SKM-1 (cell line): ENCODE measurements around the gene EXOC7.

Source experiments
- DNase-seq: peaks from one replicate; lab custom pipeline; 2025; ENCODE audit not compliant: unreplicated experiment; lab: John Stamatoyannopoulos, UW

EXOC7 gene, protein sequence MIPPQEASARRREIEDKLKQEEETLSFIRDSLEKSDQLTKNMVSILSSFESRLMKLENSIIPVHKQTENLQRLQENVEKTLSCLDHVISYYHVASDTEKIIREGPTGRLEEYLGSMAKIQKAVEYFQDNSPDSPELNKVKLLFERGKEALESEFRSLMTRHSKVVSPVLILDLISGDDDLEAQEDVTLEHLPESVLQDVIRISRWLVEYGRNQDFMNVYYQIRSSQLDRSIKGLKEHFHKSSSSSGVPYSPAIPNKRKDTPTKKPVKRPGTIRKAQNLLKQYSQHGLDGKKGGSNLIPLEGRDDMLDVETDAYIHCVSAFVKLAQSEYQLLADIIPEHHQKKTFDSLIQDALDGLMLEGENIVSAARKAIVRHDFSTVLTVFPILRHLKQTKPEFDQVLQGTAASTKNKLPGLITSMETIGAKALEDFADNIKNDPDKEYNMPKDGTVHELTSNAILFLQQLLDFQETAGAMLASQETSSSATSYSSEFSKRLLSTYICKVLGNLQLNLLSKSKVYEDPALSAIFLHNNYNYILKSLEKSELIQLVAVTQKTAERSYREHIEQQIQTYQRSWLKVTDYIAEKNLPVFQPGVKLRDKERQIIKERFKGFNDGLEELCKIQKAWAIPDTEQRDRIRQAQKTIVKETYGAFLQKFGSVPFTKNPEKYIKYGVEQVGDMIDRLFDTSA

DNA sequence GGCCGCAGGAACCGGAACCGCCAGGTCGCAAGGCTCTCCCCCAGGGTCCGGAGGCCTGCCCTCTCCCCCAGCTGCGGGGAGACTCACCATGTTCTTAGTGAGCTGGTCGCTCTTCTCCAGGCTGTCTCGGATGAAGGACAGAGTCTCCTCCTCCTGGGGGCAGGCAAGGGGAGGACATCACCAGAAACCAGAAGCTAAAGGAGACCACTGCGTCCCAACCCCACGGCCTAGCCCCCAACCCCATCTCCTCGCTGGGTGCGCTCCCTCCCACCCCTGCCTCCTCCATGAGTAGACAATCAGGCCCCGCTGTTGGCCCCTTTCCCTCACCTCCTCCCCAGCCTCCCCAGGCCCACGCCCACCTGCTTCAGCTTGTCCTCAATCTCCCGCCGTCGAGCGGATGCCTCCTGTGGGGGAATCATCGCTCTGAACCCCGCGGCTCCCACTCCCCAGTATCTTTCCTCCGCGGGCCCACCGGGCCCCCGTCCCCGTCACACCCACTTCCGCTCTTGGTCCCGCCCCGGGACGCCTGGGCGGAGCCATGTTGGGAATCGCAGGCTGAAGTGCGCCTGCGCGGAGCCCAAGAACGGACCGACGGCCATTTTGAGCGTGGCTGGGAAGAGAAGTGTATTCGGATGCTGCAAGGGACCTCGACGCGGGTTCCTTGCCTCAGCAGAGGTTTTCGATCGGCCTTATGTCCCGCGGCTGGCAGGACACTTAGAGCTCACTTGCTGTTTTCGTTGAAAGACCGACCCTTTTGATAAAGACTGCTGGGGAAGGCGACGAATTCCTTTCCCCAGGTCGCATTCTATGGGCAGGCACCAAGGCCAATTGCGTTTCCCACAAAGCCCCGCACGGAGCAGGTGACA is at the start of gene EXOC7:
TSS of gene EXOC7 (minus strand) at position 514 of the 866 bp plus-strand sequence. CDS start at position 419, 95 bp downstream.
- DNase-seq = peak; percentile 88

DNA sequence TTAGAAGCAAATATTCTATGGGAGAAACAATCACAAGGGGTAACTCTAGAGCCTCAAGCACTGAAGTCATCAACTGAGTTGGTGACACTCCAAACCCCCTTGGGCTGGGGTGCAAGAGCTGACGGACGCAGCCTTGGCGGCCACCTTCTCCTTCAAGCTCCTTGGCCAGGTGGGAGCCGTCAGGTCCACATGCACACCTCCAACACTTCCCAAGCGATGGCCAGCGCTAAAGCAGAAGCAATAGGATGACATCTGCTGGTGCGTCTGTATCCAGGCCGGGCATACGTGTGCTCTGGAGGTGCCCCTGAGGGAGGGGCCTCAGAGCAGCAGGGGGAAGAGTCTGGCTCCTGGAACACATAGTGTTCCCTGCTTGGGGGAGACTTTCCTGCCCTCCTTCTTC is 49.6 kb upstream of the EXOC7 start:
- no peak for DNase-seq

DNA sequence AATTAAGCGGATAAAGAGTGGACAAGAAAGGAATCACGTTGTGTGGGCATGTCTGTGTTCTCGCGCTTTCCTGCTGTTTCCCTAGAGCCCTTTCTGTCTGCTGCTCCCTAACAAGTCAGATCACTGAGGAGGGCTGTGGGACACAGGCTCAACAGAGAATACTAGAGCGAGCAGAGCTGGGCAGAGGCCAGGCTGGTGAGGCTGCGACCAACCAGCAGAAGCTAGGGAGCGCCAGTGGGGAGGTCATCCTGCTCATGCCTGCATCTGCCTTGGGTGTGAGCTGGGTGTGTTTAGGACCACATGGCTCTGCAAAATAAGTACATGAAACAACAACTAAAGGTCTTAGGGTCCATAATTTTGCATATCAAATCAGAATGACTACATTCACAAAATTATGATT is 49.0 kb upstream of the EXOC7 start:
- DNase-seq = no peak

GRCh38 chr17:76151896-76152454 is 48.4 kb upstream of the EXOC7 start:
- DNase-seq = no peak

DNA sequence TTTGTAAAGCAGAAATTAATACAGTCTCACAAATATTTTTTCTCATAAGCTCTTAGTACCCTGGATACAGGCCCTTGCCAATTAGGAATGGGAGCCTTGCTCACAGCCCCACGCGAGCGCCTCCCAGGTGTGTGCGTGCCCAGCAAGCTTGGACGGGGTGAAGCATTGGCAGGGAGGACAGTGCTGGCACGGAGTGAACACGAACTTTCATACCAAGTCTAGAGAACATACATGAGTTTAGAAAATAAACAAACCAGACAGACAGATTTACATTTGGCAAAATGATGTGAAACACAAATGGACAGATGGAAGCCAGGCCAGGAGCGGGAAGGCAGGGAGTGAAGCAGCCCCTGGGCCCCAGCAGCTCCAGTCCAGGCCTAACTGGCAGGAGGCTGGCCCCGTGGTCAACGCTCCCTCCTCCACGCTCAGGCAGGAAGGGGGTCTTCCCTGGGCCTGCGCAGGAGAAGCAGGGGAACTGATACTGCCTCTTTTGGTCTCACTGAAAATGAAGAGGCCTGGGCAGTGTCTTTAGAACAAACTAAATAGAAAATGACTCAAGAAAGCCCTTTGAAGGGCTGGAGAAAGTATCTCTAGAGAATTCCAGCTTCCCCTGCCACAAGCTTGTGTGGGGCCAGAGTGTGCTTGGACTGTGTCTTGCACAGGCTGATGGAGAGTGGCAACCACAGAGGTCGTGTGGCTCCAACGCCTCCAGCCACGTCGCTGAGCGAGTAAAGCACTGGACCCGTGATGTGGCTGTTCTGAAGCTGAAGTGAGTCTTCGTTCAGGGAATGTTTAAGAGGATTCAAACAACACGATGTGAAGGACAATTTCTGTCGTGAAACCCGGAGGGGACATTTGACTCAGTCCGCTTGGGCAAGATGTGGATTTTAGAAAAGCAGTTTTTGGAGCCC is 47.4 kb upstream of the EXOC7 start:
- no peak for DNase-seq

DNA sequence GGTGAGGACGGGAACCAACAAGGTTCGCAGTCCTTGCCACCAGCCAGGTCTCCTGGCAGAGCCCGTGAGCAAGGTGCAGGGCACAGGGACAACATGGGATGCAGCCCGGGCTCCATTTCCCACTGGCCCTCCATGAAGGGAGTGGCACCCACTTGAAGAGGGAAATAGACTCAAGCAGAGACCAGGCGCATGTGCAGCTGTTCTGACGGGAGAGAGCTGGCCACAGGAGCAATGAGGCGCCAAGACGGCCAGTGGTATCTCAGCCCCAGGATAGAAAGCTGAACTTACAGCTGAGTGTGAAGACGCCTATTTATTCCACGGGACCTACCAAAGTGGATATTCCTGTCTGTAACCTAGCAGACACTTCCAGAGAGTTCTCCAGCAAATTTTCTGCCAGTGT is 45.6 kb upstream of the EXOC7 start:
- no peak for DNase-seq

DNA sequence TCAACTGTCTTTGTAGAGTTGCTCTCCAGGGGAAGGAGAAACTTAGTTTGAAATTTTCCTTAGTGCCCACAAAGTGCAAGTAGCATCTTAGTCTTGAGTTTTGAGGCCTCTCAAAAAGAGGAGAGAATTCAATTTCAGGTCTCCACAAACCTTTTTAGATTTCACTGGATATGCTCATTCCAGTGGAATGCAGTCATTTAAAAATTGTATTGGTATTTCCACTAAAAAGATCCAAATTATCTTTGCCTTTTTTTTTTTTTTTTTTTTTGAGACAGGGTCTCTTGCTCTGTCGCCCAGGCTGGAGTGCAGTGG is 44.4 kb upstream of the EXOC7 start:
- DNase-seq = no peak

DNA sequence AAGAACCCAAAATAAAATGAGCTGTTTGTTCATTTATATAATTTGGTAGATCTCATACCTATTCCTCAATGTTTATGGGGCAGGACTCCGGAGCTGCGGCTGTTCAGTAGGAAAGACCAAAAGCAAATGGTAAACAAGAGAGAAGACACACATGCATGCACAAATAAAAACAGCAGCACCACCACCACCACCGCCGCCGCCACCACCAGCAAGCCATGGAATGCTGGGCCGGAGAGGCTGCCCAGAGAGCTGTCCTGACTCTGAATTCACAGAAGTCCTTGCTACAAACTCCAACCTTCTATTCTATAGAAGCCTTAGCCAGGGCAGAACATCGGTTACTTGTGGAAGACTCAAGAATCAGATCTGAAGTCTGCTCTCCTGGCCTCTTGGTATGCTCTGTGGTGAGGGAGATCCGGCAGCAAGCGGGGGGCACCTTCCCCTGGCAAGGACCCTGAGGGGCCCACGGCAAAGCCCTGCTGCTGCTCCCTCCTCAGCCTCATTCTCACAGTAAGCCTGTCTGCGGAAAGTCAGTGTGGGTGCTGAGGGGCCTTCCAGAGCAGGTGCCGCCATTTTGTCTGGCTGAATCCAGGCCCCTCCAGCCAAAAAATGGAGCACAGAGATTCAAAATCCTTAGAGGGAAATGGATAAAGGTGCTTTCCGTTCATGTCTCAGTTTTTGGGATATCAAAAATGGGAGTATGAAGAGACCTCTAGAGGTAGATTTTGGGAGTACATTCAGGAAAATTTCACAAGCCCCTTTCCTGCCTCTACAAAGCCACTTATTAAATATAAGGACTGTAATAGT is 43.8 kb upstream of the EXOC7 start:
- DNase-seq = peak; percentile 20

GRCh38 chr17:76146053-76146851 is 42.7 kb upstream of the EXOC7 start:
- no peak for DNase-seq

GRCh38 chr17:76145231-76146052 is 41.9 kb upstream of the EXOC7 start:
- DNase-seq = no peak

- no peak for DNase-seq
Measured at GRCh38 chr17:76142585-76143041, 39.0 kb upstream of the EXOC7 start.

DNA sequence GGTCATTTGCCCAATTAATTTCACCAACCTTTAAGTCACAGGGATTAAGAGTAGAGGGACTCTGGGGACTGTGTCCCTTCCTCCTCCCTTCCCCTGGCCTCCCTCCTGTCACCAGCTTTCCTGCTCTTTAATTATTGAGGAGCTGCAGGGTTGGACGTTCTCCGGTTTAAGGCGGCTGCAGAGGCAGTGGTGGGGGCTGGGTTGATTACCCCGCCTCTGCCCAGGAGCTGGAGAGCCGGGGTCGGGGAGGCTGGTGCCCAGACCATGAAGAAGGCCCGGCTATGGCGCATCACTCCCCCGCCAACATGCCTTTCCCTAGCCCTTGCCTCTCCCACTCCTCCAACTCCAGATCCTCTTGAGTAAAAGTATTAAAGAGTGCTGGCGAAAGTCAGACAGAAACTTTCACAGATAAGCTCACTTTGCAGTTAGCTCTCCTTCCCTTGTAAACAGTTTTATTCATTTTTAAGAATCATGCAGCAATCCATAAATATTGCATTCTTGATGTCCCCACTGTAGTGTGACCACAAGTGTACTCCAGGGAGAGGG is 38.5 kb upstream of the EXOC7 start:
- no peak for DNase-seq

DNA sequence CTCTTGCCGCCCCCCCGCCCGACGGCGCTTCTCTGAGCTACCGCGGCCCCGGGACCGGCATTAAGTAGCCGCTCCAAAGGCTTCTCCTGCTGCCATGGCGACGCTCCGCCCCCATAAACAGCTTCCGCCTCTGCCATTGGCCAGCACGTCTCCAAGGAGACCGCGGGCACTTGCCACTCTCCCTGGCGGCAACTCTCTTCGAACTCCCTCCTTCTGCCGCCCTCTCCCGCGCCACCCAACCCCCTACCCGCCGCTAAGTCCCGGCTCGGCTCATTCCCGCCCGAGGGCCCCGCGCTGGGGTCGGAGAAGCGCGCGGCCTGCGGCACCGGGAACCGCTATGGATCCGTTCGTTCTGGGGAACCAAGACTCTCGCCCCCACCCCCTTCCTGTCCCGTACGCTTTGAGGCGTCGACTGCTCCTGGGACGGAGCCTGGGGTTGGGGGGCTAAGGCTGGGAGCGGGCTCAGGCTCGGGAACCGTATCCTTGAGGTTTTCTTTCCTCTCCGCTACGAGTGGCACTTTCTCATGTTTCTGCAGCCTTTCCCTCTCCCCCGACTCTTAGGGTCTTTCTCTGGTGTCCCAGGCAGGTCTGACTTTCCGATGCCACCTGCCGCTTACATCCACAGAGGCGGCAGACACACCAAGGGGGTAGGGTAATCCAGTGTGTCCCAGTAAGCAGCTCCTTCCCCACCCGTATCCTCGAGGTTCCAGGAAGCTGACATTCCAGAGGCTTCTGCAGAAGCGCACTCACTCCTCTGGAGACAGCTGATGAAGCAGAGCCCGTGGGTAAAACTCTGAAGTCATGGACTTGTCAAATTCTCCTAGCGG is 37.8 kb upstream of the EXOC7 start, which contains the start of gene FOXJ1:
TSS of gene FOXJ1 (minus strand) at position 34 of the 827 bp plus-strand sequence. CDS start 850 bp downstream, outside the sequence.
- DNase-seq = peak; percentile 24

GRCh38 chr17:76140661-76141211 is 37.1 kb upstream of the EXOC7 start:
- no peak for DNase-seq

GRCh38 chr17:76139801-76140660 is 36.4 kb upstream of the EXOC7 start:
- no peak for DNase-seq
